ENCODE results near the gene USB1. TPM values are rescaled to one million over a fixed set of nuclear protein-coding genes. Genes with fewer than 3 reads are reported as not detected.
A peak's percentile ranks its signal among the peaks of the same experiment; 100 is the strongest.

The USB1 gene
- total RNA-seq = 9.4 and 23.8 TPM in 2 replicates
- 43.3 TPM for polyA plus RNA-seq (2012)

GRCh38 chr16:58000706-58001676 is at the start of gene USB1:
Gene USB1, plus strand, starts transcription at chr16:58001407. Its CDS starts 77 bp downstream, at chr16:58001484.
- DNase-seq (ENCODE audit: low read depth) = peak; percentile 84

GRCh38 chr16:57952909-57953308 is 48.3 kb upstream of the USB1 start:
- DNase-seq (ENCODE audit: low read depth) = no peak

- no peak for DNase-seq (ENCODE audit: low read depth)
Observed at GRCh38 chr16:57953857-57954256, 47.4 kb upstream of the USB1 start.

GRCh38 chr16:57955572-57956188 is 45.5 kb upstream of the USB1 start:
- DNase-seq (ENCODE audit: low read depth) = peak; percentile 24

GRCh38 chr16:57956270-57956808 is 44.9 kb upstream of the USB1 start:
- DNase-seq (ENCODE audit: low read depth) = no peak

GRCh38 chr16:57956924-57957672 is 44.1 kb upstream of the USB1 start:
- no peak for DNase-seq (ENCODE audit: low read depth)

GRCh38 chr16:57957673-57958392 is 43.4 kb upstream of the USB1 start:
- DNase-seq (ENCODE audit: low read depth) = no peak

- DNase-seq (ENCODE audit: low read depth) = no peak
Observed at GRCh38 chr16:57958544-57958943, 42.7 kb upstream of the USB1 start.

GRCh38 chr16:57959121-57959520 is 42.1 kb upstream of the USB1 start:
- DNase-seq (ENCODE audit: low read depth) = no peak

- DNase-seq (ENCODE audit: low read depth) = no peak
Observed at GRCh38 chr16:57959804-57960203, 41.4 kb upstream of the USB1 start.

GRCh38 chr16:57960310-57960709 is 40.9 kb upstream of the USB1 start:
- no peak for DNase-seq (ENCODE audit: low read depth)

GRCh38 chr16:57960826-57961472 is 40.3 kb upstream of the USB1 start:
- DNase-seq (ENCODE audit: low read depth) = no peak

GRCh38 chr16:57961538-57961937 is 39.7 kb upstream of the USB1 start:
- DNase-seq (ENCODE audit: low read depth) = no peak

GRCh38 chr16:57962046-57962445 is 39.2 kb upstream of the USB1 start:
- DNase-seq (ENCODE audit: low read depth) = no peak

- no peak for DNase-seq (ENCODE audit: low read depth)
Observed at GRCh38 chr16:57962756-57963155, 38.5 kb upstream of the USB1 start.

GRCh38 chr16:57964157-57964700 is 37.0 kb upstream of the USB1 start:
- DNase-seq (ENCODE audit: low read depth) = no peak

- DNase-seq (ENCODE audit: low read depth) = no peak
Observed at GRCh38 chr16:57966204-57966771, 34.9 kb upstream of the USB1 start.

GRCh38 chr16:57966986-57967385 is 34.2 kb upstream of the USB1 start:
- DNase-seq (ENCODE audit: low read depth) = no peak

GRCh38 chr16:57967916-57968315 is 33.3 kb upstream of the USB1 start:
- DNase-seq (ENCODE audit: low read depth) = no peak

Data from myocyte (in vitro differentiated cells).